Measurements from ENCODE around the gene ATAD3B. TPM values are rescaled to one million over a fixed set of nuclear protein-coding genes. Genes with fewer than 3 reads are reported as not detected.
"Not testable (repeated sequence)": the region's sequence is repeated elsewhere in the genome, so short reads cannot be mapped to it uniquely, and the experiment has no call there.

Gene ATAD3B
- polyA plus RNA-seq, 3 donors from 2014 or later = 0.39 to 5.0 (median 2.5) TPM

DNA sequence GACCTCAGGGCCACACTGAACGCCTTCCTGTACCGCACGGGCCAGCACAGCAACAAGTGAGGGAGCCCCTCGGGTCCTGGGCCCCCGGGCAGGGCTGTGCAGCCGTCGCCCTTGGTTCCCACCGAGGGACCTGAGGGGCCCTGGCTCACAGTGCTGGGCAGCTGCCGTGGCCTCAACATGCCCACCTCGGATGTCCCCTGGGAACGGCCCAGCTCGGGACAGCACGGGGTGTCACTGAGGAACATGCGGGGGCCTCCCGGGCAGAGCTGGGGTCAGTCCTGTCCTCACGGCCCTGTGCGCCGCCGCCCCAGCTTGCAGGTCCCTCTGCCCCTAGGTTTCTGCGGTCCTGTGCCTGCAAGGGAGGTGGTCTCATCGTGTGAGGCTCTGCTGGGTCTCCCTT is 54.9 kb downstream of the ATAD3B start:
- H3K9me3 Mint-ChIP-seq; H3K27ac Mint-ChIP-seq; H3K4me1 Mint-ChIP-seq; H3K27me3 Mint-ChIP-seq (ENCODE audit: low read depth in 3 of 3); H3K36me3 Mint-ChIP-seq; H3K4me3 Mint-ChIP-seq; DNase-seq: not testable (repeated sequence)

DNA sequence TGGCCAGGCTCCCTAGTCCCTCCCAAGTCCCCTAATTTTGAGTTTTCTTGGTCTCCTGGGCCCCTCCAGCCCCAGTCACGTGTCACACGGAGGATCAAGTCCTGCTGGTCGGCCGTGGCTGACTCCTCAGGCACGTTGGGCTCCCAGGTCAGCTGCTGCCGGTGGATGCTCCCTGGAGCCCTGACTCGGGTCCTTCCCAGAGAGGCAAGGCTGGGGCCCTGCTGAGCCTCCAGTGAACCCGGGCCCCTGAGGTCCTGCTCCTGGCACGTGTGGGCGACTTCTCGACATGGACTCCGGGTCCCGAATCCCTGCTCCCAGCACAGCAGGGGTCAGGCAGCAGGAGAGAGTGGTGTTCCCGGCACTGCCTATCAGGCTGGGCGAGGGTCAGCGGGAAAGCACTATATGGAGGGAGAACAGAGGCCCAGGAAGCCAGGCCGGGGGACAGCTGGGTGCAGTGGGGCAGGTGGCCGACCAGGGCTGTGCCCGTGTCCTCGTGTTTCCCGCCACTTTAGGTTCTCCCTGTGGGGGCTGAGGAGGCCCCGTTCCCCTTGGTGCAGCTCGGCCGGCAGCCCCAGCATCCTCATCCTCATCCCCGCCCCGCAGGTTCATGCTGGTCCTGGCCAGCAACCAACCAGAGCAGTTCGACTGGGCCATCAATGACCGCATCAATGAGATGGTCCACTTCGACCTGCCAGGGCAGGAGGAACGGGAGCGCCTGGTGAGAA is 55.7 kb downstream of the ATAD3B start:
- Mint-ChIP-seq H3K27me3 (ENCODE audit: low read depth in 3 of 3) (peaks cover 0 to 2% (median 0%) of the 10 kb centered on the region in 3 donors), H3K4me3 (no peak overlapping the region), H3K36me3 (peaks cover 5% of the 10 kb centered on the region in 3 donors), H3K4me1 (no peaks in the 10 kb centered on the region), H3K27ac (no peak overlapping the region), H3K9me3 (peaks cover 0 to 5% (median under 1%) of the 10 kb centered on the region in 6 donors)
- no peak for DNase-seq

DNA sequence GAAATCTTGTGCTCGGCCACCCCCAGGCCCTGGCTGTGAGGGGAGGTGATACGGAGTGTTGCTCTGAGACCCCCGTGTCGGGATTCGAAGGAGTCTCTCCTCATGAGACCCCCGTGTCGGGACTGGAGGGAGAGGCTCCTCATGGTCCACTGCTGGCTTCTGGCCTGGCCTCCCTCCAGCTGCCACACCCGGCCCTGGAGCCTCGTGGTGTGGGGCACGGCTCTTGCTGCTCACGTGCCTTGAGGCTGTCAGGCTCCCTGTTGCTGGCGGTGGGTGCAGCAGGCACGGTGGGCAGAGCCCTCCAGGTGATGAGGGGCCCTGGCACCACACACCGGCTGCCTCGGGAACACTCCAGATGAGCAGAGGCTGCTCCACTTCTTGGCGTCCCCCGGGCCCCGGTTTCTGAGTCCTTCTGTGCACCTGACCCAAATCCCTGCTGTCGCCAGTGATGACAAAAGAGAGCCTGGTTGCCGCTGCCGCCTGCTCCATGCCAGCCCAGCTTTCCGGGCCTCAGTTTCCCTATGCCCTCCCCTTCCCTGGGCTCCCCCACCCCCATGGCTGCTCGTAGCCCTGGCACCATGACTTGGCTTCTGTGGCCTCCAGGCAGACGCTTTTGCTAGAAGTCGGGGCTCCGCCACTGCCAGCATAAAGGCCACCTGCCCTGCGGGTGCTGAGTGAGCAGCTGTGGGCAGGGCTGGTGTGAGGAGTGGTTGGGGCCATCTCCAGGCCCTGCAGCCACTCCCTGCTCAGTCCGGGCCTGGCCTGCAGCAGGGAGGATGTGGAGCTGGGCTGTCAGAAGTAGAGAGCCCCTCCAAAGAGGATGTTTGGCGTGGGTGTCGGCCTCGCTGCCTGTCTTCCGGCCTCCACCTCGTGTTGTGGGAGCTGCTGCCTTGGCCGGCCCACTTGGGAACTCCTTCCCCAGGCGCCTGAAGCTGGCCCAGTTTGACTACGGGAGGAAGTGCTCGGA is 57.0 kb downstream of the ATAD3B start:
- peaks cover 0 to 5% (median under 1%) of the 10 kb centered on the region in 6 donors for H3K9me3 Mint-ChIP-seq
- peaks cover 0 to 2% (median 0%) of the 10 kb centered on the region in 3 donors for H3K27me3 Mint-ChIP-seq (ENCODE audit: low read depth in 3 of 3)
- no peak overlapping the region for H3K27ac Mint-ChIP-seq
- no peaks in the 10 kb centered on the region for H3K4me1 Mint-ChIP-seq
- peaks cover 5 to 6% (median 6%) of the 10 kb centered on the region in 3 donors for H3K36me3 Mint-ChIP-seq
- H3K4me3 Mint-ChIP-seq = no peak overlapping the region
- no peak for DNase-seq

DNA sequence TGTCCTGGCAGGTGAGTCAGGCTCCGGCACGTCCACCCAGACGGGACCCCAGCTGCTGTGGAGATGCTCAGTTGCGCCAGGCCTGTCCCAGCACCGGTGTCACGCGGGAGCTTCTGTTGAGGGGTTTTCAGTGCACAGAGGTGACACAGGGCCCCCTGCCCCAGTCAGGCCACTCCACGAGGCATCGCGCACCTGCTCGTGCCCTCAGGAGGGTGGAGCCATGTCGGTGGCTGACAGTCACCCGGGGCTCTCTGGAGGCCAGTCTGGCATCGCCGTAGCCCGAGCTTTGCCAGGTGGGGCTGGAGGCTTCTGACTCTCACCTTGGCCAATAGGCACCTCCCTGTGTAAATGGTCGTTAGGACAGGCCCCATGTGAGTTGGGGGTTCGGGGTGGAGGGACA is 57.8 kb downstream of the ATAD3B start:
- Mint-ChIP-seq H3K27me3 (ENCODE audit: low read depth in 3 of 3) (peaks cover 0 to 2% (median 0%) of the 10 kb centered on the region in 3 donors), H3K4me1 (no peaks in the 10 kb centered on the region), H3K36me3 (peaks cover 5 to 6% (median 6%) of the 10 kb centered on the region in 3 donors), H3K4me3 (no peak overlapping the region), H3K27ac (no peak overlapping the region), H3K9me3 (peaks cover 0 to 5% (median under 1%) of the 10 kb centered on the region in 6 donors)
- DNase-seq = no peak

DNA sequence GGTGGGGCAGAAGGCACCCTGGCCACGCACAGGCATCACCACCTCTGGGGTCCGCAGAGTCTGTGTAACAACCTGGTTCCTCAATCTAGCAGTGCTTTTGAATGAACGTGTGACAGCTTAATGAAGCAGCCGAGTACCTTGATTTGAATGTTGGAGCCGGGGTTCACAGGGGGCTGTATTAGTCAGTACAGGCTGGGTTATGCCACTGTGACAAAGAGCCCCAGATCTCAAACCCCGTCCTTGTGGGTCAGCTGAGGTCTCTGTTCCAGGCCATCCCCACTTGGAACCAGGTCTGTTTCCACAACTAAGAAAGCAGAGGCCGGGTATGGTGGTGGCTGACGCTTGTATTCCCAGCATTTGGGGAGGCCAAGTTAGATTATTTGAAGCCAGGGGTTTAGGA is 58.4 kb downstream of the ATAD3B start:
- H3K27ac Mint-ChIP-seq = no peak overlapping the region
- H3K27me3 Mint-ChIP-seq (ENCODE audit: low read depth in 3 of 3) = peaks cover 0 to 2% (median 0%) of the 10 kb centered on the region in 3 donors
- peaks cover 5 to 6% (median 6%) of the 10 kb centered on the region in 3 donors for H3K36me3 Mint-ChIP-seq
- no peaks in the 10 kb centered on the region for H3K4me1 Mint-ChIP-seq
- H3K9me3 Mint-ChIP-seq = peaks cover 0 to 5% (median under 1%) of the 10 kb centered on the region in 6 donors
- H3K4me3 Mint-ChIP-seq = no peak overlapping the region
- DNase-seq = no peak

DNA sequence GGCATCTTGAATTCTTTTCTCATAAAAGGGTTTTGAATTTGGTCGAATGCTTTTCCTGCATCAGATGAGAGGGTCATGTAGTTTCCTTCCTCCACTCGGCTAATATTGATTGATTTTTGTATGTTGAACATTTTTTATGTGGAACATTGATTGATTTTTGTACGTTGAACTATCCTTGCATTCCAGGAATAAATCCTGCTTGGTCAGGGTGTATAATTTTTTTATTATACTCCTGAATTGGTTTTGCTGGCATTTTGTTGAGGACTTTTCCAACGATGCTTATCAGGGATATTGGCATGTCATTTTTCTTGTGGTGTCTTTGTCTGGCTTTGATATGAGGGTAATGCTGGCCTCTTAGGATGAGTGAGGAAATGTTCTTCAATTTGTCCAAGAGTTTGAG is 60.4 kb downstream of the ATAD3B start:
- no peak for DNase-seq
- peaks cover 5 to 6% (median 6%) of the 10 kb centered on the region in 3 donors for H3K36me3 Mint-ChIP-seq
- H3K4me1 Mint-ChIP-seq = no peaks in the 10 kb centered on the region
- H3K9me3 Mint-ChIP-seq = peaks cover 0 to 5% (median under 1%) of the 10 kb centered on the region in 6 donors
- no peaks in the 10 kb centered on the region for H3K27me3 Mint-ChIP-seq (ENCODE audit: low read depth in 3 of 3)
- H3K27ac Mint-ChIP-seq = no peak overlapping the region
- H3K4me3 Mint-ChIP-seq = no peak overlapping the region

DNA sequence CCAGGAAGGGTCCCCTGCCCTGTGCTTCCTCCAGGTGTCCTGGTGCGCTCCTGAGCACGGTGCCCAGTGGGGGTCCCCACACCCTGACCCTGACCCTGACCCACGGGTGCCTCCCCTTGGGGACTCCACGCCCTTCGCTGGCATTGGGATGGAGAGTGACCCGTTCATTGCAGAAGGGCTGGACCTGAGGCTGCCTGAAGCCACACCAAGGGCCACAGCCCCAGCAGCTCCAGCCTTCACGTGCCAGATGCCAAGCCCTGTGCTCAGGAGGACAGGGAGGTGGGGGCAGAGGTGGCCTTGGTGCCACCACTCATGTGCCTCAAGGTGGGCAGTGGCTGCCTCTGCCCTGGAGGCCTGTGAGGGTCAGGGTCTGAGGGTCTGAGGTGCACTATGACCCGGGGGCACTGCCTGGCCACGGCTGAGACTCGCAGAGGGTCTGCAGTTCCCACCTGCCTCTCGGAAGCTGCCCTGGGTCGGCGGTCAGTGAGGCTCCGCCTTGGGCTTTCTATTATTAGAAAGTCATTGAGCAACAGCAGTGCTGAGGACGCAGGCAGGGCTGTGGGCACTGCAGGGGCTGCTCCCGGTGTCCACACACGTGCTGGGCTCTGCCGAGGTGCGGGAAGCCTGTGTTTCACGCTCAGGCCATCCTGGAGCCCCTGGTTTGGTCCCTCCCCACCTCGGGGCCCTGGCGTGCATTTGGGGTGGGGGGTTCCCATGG is 61.8 kb downstream of the ATAD3B start:
- H3K27ac Mint-ChIP-seq; H3K36me3 Mint-ChIP-seq; DNase-seq; H3K4me3 Mint-ChIP-seq; H3K27me3 Mint-ChIP-seq (ENCODE audit: low read depth in 3 of 3); H3K9me3 Mint-ChIP-seq; H3K4me1 Mint-ChIP-seq: not testable (repeated sequence)

DNA sequence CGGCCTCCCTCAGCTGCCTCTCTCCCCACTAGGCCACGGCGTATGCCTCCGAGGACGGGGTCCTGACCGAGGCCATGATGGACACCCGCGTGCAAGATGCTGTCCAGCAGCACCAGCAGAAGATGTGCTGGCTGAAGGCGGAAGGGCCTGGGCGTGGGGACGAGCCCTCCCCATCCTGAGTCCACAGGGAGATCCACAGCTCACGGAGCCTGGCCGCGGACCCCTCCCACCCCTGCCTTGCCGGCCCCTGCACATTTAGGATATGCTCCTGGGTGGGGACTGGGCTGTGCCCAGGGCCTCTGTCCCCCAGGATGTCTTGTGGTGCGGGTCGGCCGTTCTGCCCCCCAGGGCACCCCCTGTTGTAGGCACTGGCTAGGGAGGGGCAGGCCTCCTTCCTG is 62.3 kb downstream of the ATAD3B start:
- H3K9me3 Mint-ChIP-seq; H3K36me3 Mint-ChIP-seq; H3K27me3 Mint-ChIP-seq (ENCODE audit: low read depth in 3 of 3): not testable (repeated sequence)

DNA sequence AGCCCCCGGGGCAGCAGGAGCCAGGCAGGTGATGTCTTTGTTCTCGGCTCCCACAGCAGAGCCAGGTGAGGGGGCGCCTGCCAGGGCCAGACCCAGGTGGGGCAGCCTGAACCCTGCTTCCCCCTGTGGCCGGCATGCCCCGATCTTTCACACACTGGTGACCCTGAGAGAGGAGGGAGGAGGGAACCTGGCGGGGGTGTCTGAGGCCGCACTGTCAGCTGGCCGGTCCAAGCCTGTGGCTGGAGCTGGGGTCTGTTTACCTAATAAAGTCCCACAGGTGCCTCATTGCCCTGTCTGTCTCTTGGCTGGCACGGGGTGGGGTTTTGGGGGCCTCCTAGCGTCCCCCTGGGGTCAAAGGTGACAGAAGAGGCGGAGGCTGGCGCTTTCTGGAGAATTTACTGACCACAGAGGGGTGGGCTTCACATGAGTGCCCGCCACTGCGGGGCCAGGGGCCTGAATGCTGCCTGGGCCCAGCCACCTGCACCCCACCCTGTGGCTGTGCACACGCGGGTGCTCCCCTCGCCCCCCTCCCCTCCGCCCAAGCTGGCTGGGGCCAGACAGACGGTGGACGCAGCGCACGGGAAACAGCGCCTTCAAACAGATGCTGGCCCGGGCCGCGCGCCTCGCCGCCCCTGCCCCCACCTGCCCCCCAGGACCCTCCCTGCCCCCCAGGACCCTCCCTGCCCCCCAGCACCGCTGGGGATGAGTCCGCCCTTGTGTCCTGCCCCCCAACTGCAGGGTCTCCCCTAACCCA is 63.0 kb downstream of the ATAD3B start:
- Mint-ChIP-seq H3K4me1 (peaks cover 0 to under 1% of the 10 kb centered on the region in 2 donors), H3K36me3 (peaks cover 5 to 6% (median 6%) of the 10 kb centered on the region in 3 donors), H3K9me3 (peaks cover 0 to 5% (median under 1%) of the 10 kb centered on the region in 6 donors), H3K27ac (no peak overlapping the region), H3K27me3 (ENCODE audit: low read depth in 3 of 3) (peaks cover 0 to 1% (median 0%) of the 10 kb centered on the region in 3 donors), H3K4me3 (no peak overlapping the region)
- no peak for DNase-seq

More for the DNA sequence above, 62.3 kb downstream of the ATAD3B start:
- not testable (repeated sequence) for H3K27ac Mint-ChIP-seq, H3K4me1 Mint-ChIP-seq, H3K4me3 Mint-ChIP-seq, DNase-seq

DNA sequence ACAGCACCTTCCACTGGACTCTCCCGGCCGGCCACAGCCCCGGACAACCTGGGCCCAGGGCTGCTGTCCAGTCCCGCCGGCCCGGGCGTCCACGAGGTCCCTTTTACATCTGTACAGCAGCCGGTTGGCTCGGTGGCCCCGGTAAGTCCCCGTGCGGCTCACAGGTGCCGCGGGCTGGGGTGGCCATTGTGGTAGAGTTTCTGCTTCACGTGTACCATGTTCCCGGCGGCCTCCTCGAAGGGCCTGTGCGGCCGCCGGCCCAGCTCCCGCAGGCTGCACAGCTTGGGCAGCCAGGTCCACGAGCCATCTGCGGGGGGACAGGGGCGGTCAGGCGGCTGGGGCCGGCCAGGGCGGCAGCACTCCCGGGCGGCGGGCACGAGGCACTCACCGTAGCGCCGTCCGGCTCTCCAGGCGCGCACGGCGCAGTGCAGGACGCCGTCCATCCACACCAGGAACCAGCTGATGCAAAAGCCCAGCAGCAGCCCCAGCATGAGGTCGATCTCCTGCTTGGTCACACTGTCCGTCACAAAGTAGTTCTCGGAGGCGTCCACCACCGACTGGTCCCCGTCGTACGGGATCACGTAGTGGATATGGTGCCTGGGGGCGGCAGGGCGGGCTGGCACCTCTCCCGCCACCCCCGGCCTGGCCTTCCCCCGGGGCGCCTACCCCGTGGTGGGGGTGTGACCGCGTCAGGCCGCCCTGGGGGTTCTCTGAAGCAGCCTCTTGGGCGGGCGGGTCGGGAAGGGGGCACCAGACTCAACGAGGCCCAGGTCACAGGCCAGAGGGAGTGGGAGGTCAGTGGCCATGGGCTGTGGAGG is 63.8 kb downstream of the ATAD3B start:
- peaks cover 0 to 1% of the 10 kb centered on the region in 2 donors for H3K4me1 Mint-ChIP-seq
- peaks cover 0 to 1% (median 0%) of the 10 kb centered on the region in 3 donors for H3K27me3 Mint-ChIP-seq (ENCODE audit: low read depth in 3 of 3)
- H3K9me3 Mint-ChIP-seq = peaks cover 0 to 5% (median under 1%) of the 10 kb centered on the region in 6 donors
- H3K4me3 Mint-ChIP-seq = no peak overlapping the region
- H3K36me3 Mint-ChIP-seq = peaks cover 5 to 6% (median 6%) of the 10 kb centered on the region in 3 donors
- no peak overlapping the region for H3K27ac Mint-ChIP-seq
- DNase-seq = no peak

DNA sequence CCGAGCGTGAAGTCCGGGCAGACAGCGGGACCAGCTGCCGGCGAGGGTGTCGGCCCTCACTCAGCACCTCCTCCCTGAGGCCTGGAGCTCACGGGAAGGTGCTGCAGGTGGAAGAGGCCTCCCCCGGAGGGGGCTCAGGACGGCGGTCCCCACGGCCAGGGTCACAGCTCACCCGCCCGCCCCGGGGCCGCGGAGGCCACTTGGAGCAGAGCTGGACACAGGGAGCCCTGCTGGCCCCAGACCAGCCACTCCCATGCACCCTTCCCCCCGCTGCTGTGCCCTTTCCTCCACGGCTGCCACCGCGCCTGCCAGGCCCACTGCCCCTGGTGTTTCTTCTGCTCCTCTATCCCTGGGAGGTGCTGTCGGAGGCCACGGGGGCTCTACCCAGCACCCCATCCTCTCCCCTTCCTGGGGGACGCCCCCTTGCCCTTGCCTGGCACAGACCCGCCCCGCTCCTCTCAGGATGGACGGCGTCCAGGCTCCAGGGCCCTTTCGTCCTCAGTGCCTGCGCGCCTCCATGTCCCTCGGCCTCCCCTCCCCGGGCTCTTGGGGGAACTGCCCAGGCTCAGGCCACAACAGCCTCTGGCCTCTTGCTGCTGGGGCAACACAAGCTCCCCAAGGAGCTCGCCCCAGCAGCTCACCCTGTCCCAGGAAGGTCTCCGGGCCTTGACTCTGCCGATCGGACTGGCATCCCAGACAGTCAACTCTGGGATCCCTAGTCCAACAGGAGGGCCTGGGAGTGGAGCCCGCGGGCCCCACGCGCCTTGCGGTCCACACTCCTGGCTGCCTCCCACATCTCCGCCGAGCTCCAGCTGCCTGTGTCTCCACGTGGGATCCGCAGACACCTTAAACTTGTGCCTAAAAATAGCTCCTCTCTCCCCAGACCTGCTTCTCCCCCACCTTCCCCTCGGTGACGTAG is 64.7 kb downstream of the ATAD3B start:
- peaks cover 0 to 1% of the 10 kb centered on the region in 2 donors for H3K4me1 Mint-ChIP-seq
- peaks cover 5 to 6% (median 6%) of the 10 kb centered on the region in 3 donors for H3K36me3 Mint-ChIP-seq
- H3K27me3 Mint-ChIP-seq (ENCODE audit: low read depth in 3 of 3) = peaks cover 0 to 1% (median 0%) of the 10 kb centered on the region in 3 donors

More for the DNA sequence above, 64.7 kb downstream of the ATAD3B start:
- Mint-ChIP-seq H3K9me3 (peaks cover 0 to 5% (median under 1%) of the 10 kb centered on the region in 6 donors), H3K4me3 (no peak overlapping the region), H3K27ac (no peak overlapping the region)
- DNase-seq = no peak

All from immature natural killer cell (primary cell).